ENCODE data around the gene DPEP2NB.
"Not testable (repeated sequence)": the region's sequence is repeated elsewhere in the genome, so short reads cannot be mapped to it uniquely, and the experiment has no call there.

The DPEP2NB gene

GRCh38 chr16:67982011-67982696 lies 33.6 kb downstream of the DPEP2NB start:
- DNase-seq (ENCODE audit: low spot score): no peak

- DNase-seq (ENCODE audit: low spot score): no peak
Observed at GRCh38 chr16:67979955-67980678, 35.6 kb downstream of the DPEP2NB start, which contains the start of gene DPEP3. TSS of gene DPEP3 (minus strand) at chr16:67980499. CDS start at chr16:67980380, 119 bp downstream.

GRCh38 chr16:67977469-67978227 lies 38.1 kb downstream of the DPEP2NB start:
- DNase-seq (ENCODE audit: low spot score): no peak

- no peak for DNase-seq (ENCODE audit: low spot score)
Observed at GRCh38 chr16:67977005-67977404, 38.7 kb downstream of the DPEP2NB start.

- no peak for DNase-seq (ENCODE audit: low spot score)
Observed at GRCh38 chr16:67976205-67976604, 39.5 kb downstream of the DPEP2NB start.

- no peak for DNase-seq (ENCODE audit: low spot score)
Observed at GRCh38 chr16:67975321-67976105, 40.2 kb downstream of the DPEP2NB start.

GRCh38 chr16:67972285-67972684 lies 43.4 kb downstream of the DPEP2NB start:
- not testable (repeated sequence) for DNase-seq (ENCODE audit: low spot score)

- no peak for DNase-seq (ENCODE audit: low spot score)
Observed at GRCh38 chr16:67971111-67971510, 44.6 kb downstream of the DPEP2NB start.

- DNase-seq (ENCODE audit: low spot score): no peak
Observed at GRCh38 chr16:67969254-67970039, 46.3 kb downstream of the DPEP2NB start.

GRCh38 chr16:67968400-67969253 lies 47.1 kb downstream of the DPEP2NB start, which contains the start of gene SLC12A4:
TSS of gene SLC12A4 (minus strand) at chr16:67968637. CDS start at chr16:67968553, 84 bp downstream.
- DNase-seq (ENCODE audit: low spot score): peak; percentile 97

GRCh38 chr16:67967958-67968399 lies 47.7 kb downstream of the DPEP2NB start:
- DNase-seq (ENCODE audit: low spot score): peak; percentile 81

- DNase-seq (ENCODE audit: low spot score): no peak
Observed at GRCh38 chr16:67967183-67967957, 48.3 kb downstream of the DPEP2NB start.

GRCh38 chr16:67966549-67967182 lies 49.0 kb downstream of the DPEP2NB start:
- DNase-seq (ENCODE audit: low spot score): peak; percentile 80

- DNase-seq (ENCODE audit: low spot score): no peak
Observed at GRCh38 chr16:67965668-67966548, 49.8 kb downstream of the DPEP2NB start.

GRCh38 chr16:67964477-67965131 lies 51.1 kb downstream of the DPEP2NB start:
- no peak for DNase-seq (ENCODE audit: low spot score)

GRCh38 chr16:67963662-67964321 lies 51.9 kb downstream of the DPEP2NB start:
- DNase-seq (ENCODE audit: low spot score): no peak
